Upper lobe of left lung (tissue), 4 donors: ENCODE results near the gene ATG10.
A peak's percentile ranks its signal among the peaks of the same experiment; 100 is the strongest.

ENCODE experiments used
- CTCF ChIP-seq, 6 experiments: fragments of 450-650 bp in 4 of 6; fragments of 200-600 bp in 2 of 6; sonication (generic) in 2 of 6; IDR thresholded peaks; one replicate each; pipeline ENCODE4 v1.5.1; 2016 to 2019; ENCODE audit warnings: antibody characterized with exemption in 6 of 6
- EP300 ChIP-seq, 4 donors: sonication (generic); formaldehyde crosslinking; IDR thresholded peaks; one replicate each; pipeline ENCODE4 v1.5.1; 2017; ENCODE audit warnings: antibody characterized with exemption in 4 of 4, control low read depth in 2 of 4

GRCh38 chr5:82165740-82166530 lies 194.1 kb downstream of the ATG10 start:
- TF ChIP-seq CTCF (IDR thresholded peaks at IDR 0.05) (peak; percentile 50 to 84 (median 78)), EP300 (IDR thresholded peaks at IDR 0.05) (no peak)
